Tibial nerve (tissue), 4 donors: ENCODE results near the gene ROBO2. TPM values are rescaled to one million over a fixed set of nuclear protein-coding genes. Genes with fewer than 3 reads are reported as not detected.

ENCODE experiments used
- DNase-seq, 2 donors: peaks; one replicate each; pipeline ENCODE4 v3.0.0-alpha.2; 2019; ENCODE audit warnings: low spot score in 2 of 2
- H3K27ac ChIP-seq, 4 donors: fragments of 200-600 bp; sonication (generic) in 3 of 4; one replicate each; pipeline ENCODE4 v1.5.1; 2017 to 2019; ENCODE audit warnings: mild to moderate bottlenecking in 1 of 4
- H3K27me3 ChIP-seq, 2 donors: fragments of 200-600 bp; sonication (generic) in 1 of 2; one replicate each; pipeline versions ENCODE4 v1.5.1 to v1.6.0; 2017 to 2019
- H3K36me3 ChIP-seq, 3 donors: fragments of 200-600 bp; sonication (generic); one replicate each; pipeline ENCODE4 v1.5.1; 2018 to 2019
- H3K4me1 ChIP-seq, 4 donors: fragments of 200-600 bp; sonication (generic) in 3 of 4; one replicate each; pipeline ENCODE4 v1.5.1; 2017 to 2019
- H3K4me3 ChIP-seq, 4 donors: fragments of 200-600 bp; sonication (generic) in 3 of 4; one replicate each; pipeline ENCODE4 v1.5.1; 2017 to 2019; ENCODE audit warnings: mild to moderate bottlenecking in 1 of 4, moderate library complexity in 1 of 4
- H3K9me3 ChIP-seq, 4 donors: fragments of 200-600 bp; sonication (generic) in 3 of 4; one replicate each; pipeline ENCODE4 v1.5.1; 2017 to 2019
- EP300 ChIP-seq, 2 donors: sonication (generic); formaldehyde crosslinking; IDR thresholded peaks; one replicate each; pipeline ENCODE4 v1.6.1; 2017; ENCODE audit warnings: antibody characterized with exemption in 2 of 2, mild to moderate bottlenecking in 1 of 2
- POLR2A ChIP-seq, 2 donors: fragments of 450-650 bp; IDR thresholded peaks; one replicate each; pipeline ENCODE4 v1.6.1; 2017; ENCODE audit warnings: antibody characterized with exemption in 2 of 2, mild to moderate bottlenecking in 2 of 2, moderate library complexity in 2 of 2
- WGBS, 2 donors: methylation state at CpG; one replicate each; pipeline ENCODE4 v1.1.5; 2018; 5-methylcytosine and 5-hydroxymethylcytosine counted together
- total RNA-seq, 4 donors: library from RNA; depleted of rRNA; stranded (reverse); fragments of >200 nt; gene quantifications; one replicate each; pipeline ENCODE4 v1.1.0, GENCODE V29; 2016
- TF ChIP-seq, protein P1 (sequence below), 5 experiments: fragments of 200-600 bp in 3 of 5; fragments of 450-650 bp in 2 of 5; sonication (generic) in 3 of 5; IDR thresholded peaks; one replicate each; pipeline ENCODE4 v1.5.1; 2016 to 2019; ENCODE audit warnings: antibody characterized with exemption in 5 of 5, mild to moderate bottlenecking in 3 of 5, moderate library complexity in 2 of 5

Gene ROBO2
- total RNA-seq, 4 donors from 2014 or later, result 0.30 to 4.4 (median 1.9) TPM

GRCh38 chr3:77420336-77420735, 380.4 kb downstream of the ROBO2 start:
- TF ChIP-seq POLR2A (IDR thresholded peaks at IDR 0.05) (no peak), EP300 (IDR thresholded peaks at IDR 0.05) (no peak)
- TF ChIP-seq, protein P1, sequence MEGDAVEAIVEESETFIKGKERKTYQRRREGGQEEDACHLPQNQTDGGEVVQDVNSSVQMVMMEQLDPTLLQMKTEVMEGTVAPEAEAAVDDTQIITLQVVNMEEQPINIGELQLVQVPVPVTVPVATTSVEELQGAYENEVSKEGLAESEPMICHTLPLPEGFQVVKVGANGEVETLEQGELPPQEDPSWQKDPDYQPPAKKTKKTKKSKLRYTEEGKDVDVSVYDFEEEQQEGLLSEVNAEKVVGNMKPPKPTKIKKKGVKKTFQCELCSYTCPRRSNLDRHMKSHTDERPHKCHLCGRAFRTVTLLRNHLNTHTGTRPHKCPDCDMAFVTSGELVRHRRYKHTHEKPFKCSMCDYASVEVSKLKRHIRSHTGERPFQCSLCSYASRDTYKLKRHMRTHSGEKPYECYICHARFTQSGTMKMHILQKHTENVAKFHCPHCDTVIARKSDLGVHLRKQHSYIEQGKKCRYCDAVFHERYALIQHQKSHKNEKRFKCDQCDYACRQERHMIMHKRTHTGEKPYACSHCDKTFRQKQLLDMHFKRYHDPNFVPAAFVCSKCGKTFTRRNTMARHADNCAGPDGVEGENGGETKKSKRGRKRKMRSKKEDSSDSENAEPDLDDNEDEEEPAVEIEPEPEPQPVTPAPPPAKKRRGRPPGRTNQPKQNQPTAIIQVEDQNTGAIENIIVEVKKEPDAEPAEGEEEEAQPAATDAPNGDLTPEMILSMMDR (IDR thresholded peaks at IDR 0.05), result no peak
- WGBS, 2 donors, result 91 to 95% methylated on average over 1 of the region's 1 CpG
- Histone ChIP-seq H3K4me1 (no peaks in the 10 kb centered on the region), H3K27me3 (no peaks in the 10 kb centered on the region), H3K9me3 (no peaks in the 10 kb centered on the region), H3K4me3 (no peak overlapping the region), H3K27ac (no peak overlapping the region), H3K36me3 (no peaks in the 10 kb centered on the region)
- DNase-seq, result no peak

GRCh38 chr3:77421916-77422315, 382.0 kb downstream of the ROBO2 start:
- WGBS, 2 donors, result 86 to 87% methylated on average over 5 of the region's 5 CpGs

GRCh38 chr3:77426531-77426930, 386.6 kb downstream of the ROBO2 start:
- Histone ChIP-seq H3K9me3 (no peaks in the 10 kb centered on the region), H3K4me1 (no peaks in the 10 kb centered on the region), H3K27me3 (no peaks in the 10 kb centered on the region), H3K4me3 (no peak overlapping the region), H3K27ac (no peak overlapping the region), H3K36me3 (no peaks in the 10 kb centered on the region)
- no peak for DNase-seq
- TF ChIP-seq, protein P1 (IDR thresholded peaks at IDR 0.05), result no peak
- no peak for TF ChIP-seq POLR2A (IDR thresholded peaks at IDR 0.05)
- no peak for TF ChIP-seq EP300 (IDR thresholded peaks at IDR 0.05)

More at GRCh38 chr3:77421916-77422315, 382.0 kb downstream of the ROBO2 start:
- no peak overlapping the region for H3K27ac ChIP-seq
- H3K27me3 ChIP-seq, result no peaks in the 10 kb centered on the region
- no peak overlapping the region for H3K4me3 ChIP-seq
- no peaks in the 10 kb centered on the region for H3K36me3 ChIP-seq
- no peaks in the 10 kb centered on the region for H3K9me3 ChIP-seq
- no peak for TF ChIP-seq POLR2A (IDR thresholded peaks at IDR 0.05)
- TF ChIP-seq, protein P1 (IDR thresholded peaks at IDR 0.05), result no peak
- TF ChIP-seq EP300 (IDR thresholded peaks at IDR 0.05), result no peak
- H3K4me1 ChIP-seq, result no peaks in the 10 kb centered on the region
- DNase-seq, result no peak

DNA sequence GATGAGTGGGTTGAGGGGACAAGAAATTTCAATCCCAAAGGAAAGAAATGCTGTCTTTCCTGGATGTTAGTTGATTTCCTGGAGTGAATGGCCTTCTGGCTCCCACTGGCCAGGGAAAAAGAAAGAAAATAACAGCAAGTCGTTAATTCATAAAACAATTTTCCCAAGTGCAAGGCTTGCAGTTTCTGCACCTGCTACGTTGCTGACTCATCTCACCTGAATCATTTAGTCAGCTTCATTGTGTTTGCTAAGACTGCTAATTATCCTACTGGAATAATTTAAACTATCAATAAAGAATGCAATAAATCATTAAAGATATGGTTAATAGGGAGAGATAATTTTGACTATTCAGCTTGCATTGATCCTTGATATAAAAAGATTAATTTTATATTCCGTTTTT, 387.6 kb downstream of the ROBO2 start:
- no peak overlapping the region for H3K27ac ChIP-seq
- no peak for DNase-seq
- no peak overlapping the region for H3K4me3 ChIP-seq
- no peaks in the 10 kb centered on the region for H3K36me3 ChIP-seq
- no peaks in the 10 kb centered on the region for H3K9me3 ChIP-seq
- no peaks in the 10 kb centered on the region for H3K27me3 ChIP-seq
- TF ChIP-seq POLR2A (IDR thresholded peaks at IDR 0.05) (no peak), EP300 (IDR thresholded peaks at IDR 0.05) (no peak)
- TF ChIP-seq, protein P1 (IDR thresholded peaks at IDR 0.05), result no peak
- 73 to 81% methylated on average over 3 of the region's 3 CpGs for WGBS, 2 donors
- no peaks in the 10 kb centered on the region for H3K4me1 ChIP-seq

GRCh38 chr3:77436908-77437307, 397.0 kb downstream of the ROBO2 start:
- TF ChIP-seq EP300 (IDR thresholded peaks at IDR 0.05) (no peak), POLR2A (IDR thresholded peaks at IDR 0.05) (no peak)
- TF ChIP-seq, protein P1 (IDR thresholded peaks at IDR 0.05), result no peak
- H3K36me3 ChIP-seq, result no peaks in the 10 kb centered on the region
- no peaks in the 10 kb centered on the region for H3K9me3 ChIP-seq
- DNase-seq, result no peak
- no peaks in the 10 kb centered on the region for H3K4me1 ChIP-seq
- no peaks in the 10 kb centered on the region for H3K27me3 ChIP-seq
- no peak overlapping the region for H3K27ac ChIP-seq
- no peak overlapping the region for H3K4me3 ChIP-seq
